HG02981 (cell line): Measurements from ENCODE around the gene CD274.
"Not testable (repeated sequence)": the region's sequence is repeated elsewhere in the genome, so short reads cannot be mapped to it uniquely, and the experiment has no call there.

Source experiments
- ATAC-seq: cut with Tn5 transposase; IDR thresholded peaks from one replicate; pipeline ENCODE4 v1.9.1; 2021; ENCODE audit warnings: mild to moderate bottlenecking, moderate library complexity; ENCODE audit not compliant: unreplicated experiment

CD274 gene

GRCh38 chr9:5460157-5460556 lies 9.8 kb downstream of the CD274 start:
- ATAC-seq, result no peak

- not testable (repeated sequence) for ATAC-seq
Observed at GRCh38 chr9:5464831-5465330, 14.5 kb downstream of the CD274 start.

- no peak for ATAC-seq
Observed at GRCh38 chr9:5466005-5466404, 15.7 kb downstream of the CD274 start.

- ATAC-seq, result no peak
Observed at GRCh38 chr9:5466766-5467165, 16.4 kb downstream of the CD274 start.

GRCh38 chr9:5468850-5469249 lies 18.5 kb downstream of the CD274 start:
- no peak for ATAC-seq

GRCh38 chr9:5470122-5470521 lies 19.8 kb downstream of the CD274 start:
- ATAC-seq, result no peak

GRCh38 chr9:5470816-5471215 lies 20.5 kb downstream of the CD274 start:
- ATAC-seq, result no peak

- not testable (repeated sequence) for ATAC-seq
Observed at GRCh38 chr9:5475611-5476010, 25.3 kb downstream of the CD274 start.

- no peak for ATAC-seq
Observed at GRCh38 chr9:5478206-5478605, 27.9 kb downstream of the CD274 start.

GRCh38 chr9:5479994-5480694 lies 29.8 kb downstream of the CD274 start:
- ATAC-seq, result peak; percentile 57

GRCh38 chr9:5480919-5481318 lies 30.6 kb downstream of the CD274 start:
- no peak for ATAC-seq

- ATAC-seq, result no peak
Observed at GRCh38 chr9:5481322-5482040, 31.1 kb downstream of the CD274 start.

GRCh38 chr9:5482194-5482593 lies 31.9 kb downstream of the CD274 start:
- no peak for ATAC-seq

- no peak for ATAC-seq
Observed at GRCh38 chr9:5483306-5483705, 33.0 kb downstream of the CD274 start.

GRCh38 chr9:5485378-5486085 lies 35.2 kb downstream of the CD274 start:
- ATAC-seq, result no peak

- no peak for ATAC-seq
Observed at GRCh38 chr9:5486988-5487387, 36.6 kb downstream of the CD274 start.

- no peak for ATAC-seq
Observed at GRCh38 chr9:5488221-5489008, 38.1 kb downstream of the CD274 start.

- no peak for ATAC-seq
Observed at GRCh38 chr9:5489630-5490490, 39.5 kb downstream of the CD274 start.

- ATAC-seq, result no peak
Observed at GRCh38 chr9:5492965-5493678, 42.8 kb downstream of the CD274 start.
